Activated naive CD4-positive, alpha-beta T cell treated with anti-CD3 and anti-CD28 coated beads, Interleukin-2, amount 50 U/mL, for 16 hours (primary cell): ENCODE measurements around the gene ADK.
A peak's percentile ranks its signal among the peaks of the same experiment; 100 is the strongest.
"Not testable (repeated sequence)": the region's sequence is repeated elsewhere in the genome, so short reads cannot be mapped to it uniquely, and the experiment has no call there.

Experiments
- DNase-seq: peaks from one replicate; pipeline ENCODE4 v3.0.0-alpha.2; 2020

ADK gene

GRCh38 chr10:74187237-74187636, 36.2 kb downstream of the ADK start:
- DNase-seq, result no peak

GRCh38 chr10:74188617-74189016, 37.6 kb downstream of the ADK start:
- DNase-seq, result not testable (repeated sequence)

- DNase-seq, result no peak
Measured at GRCh38 chr10:74189999-74190421, 39.0 kb downstream of the ADK start.

GRCh38 chr10:74190494-74190893, 39.5 kb downstream of the ADK start:
- DNase-seq, result no peak

GRCh38 chr10:74194545-74194944, 43.5 kb downstream of the ADK start:
- DNase-seq, result no peak

GRCh38 chr10:74194999-74195398, 44.0 kb downstream of the ADK start:
- no peak for DNase-seq

- DNase-seq, result no peak
Measured at GRCh38 chr10:74199315-74199714, 48.3 kb downstream of the ADK start.

- no peak for DNase-seq
Measured at GRCh38 chr10:74202356-74202755, 51.3 kb downstream of the ADK start.

- no peak for DNase-seq
Measured at GRCh38 chr10:74206746-74207145, 55.7 kb downstream of the ADK start.

- no peak for DNase-seq
Measured at GRCh38 chr10:74207691-74208480, 56.9 kb downstream of the ADK start.

GRCh38 chr10:74208997-74209396, 58.0 kb downstream of the ADK start:
- DNase-seq, result no peak

- no peak for DNase-seq
Measured at GRCh38 chr10:74213019-74213418, 62.0 kb downstream of the ADK start.

GRCh38 chr10:74213571-74214162, 62.6 kb downstream of the ADK start:
- DNase-seq, result peak; percentile 50

- DNase-seq, result not testable (repeated sequence)
Measured at GRCh38 chr10:74217110-74217509, 66.1 kb downstream of the ADK start.

GRCh38 chr10:74222467-74222866, 71.4 kb downstream of the ADK start:
- DNase-seq, result not testable (repeated sequence)

- DNase-seq, result no peak
Measured at GRCh38 chr10:74223755-74224529, 72.9 kb downstream of the ADK start.

- no peak for DNase-seq
Measured at GRCh38 chr10:74227697-74228424, 76.8 kb downstream of the ADK start.

- DNase-seq, result no peak
Measured at GRCh38 chr10:74231375-74231774, 80.4 kb downstream of the ADK start.

GRCh38 chr10:74233281-74233680, 82.3 kb downstream of the ADK start:
- DNase-seq, result no peak

- no peak for DNase-seq
Measured at GRCh38 chr10:74234569-74234968, 83.5 kb downstream of the ADK start.

- no peak for DNase-seq
Measured at GRCh38 chr10:74238031-74238431, 87.0 kb downstream of the ADK start.

GRCh38 chr10:74238516-74238915, 87.5 kb downstream of the ADK start:
- DNase-seq, result no peak

GRCh38 chr10:74243067-74243466, 92.0 kb downstream of the ADK start:
- no peak for DNase-seq
